Keratinocyte (primary cell): ENCODE measurements around the gene CAV2. TPM values are rescaled to one million over a fixed set of nuclear protein-coding genes. Genes with fewer than 3 reads are reported as not detected.

Source experiments
- DNase-seq: peaks from one replicate; pipeline ENCODE4 v3.0.0-alpha.2; 2011; ENCODE audit warnings: low read depth, missing footprints, low spot score
- FAIRE-seq: peaks from 2 replicates; lab custom pipeline; 2011; peaks lifted over from hg19 to GRCh38; lab: Jason Lieb, UNC
- H2AFZ ChIP-seq: 2 replicates; pipeline ENCODE4 v1.6.0; 2012; ENCODE audit warnings: low read length, control low read depth, inconsistent platforms; ENCODE audit not compliant: control insufficient read depth
- H3K27ac ChIP-seq: 2 replicates; pipeline ENCODE4 v1.5.1; 2011; ENCODE audit warnings: low read length; ENCODE audit not compliant: control insufficient read depth, insufficient read depth
- H3K27me3 ChIP-seq: 3 replicates; pipeline ENCODE4 v1.6.0; 2011; ENCODE audit warnings: low read length; ENCODE audit not compliant: control insufficient read depth, insufficient read depth; ENCODE audit errors: extremely low read depth
- H3K36me3 ChIP-seq, 2 experiments: 2 replicates in 1 of 2; 3 replicates in 1 of 2; pipeline ENCODE4 v1.5.1; 2011; ENCODE audit warnings: low read length in 2 of 2, mild to moderate bottlenecking in 1 of 2; ENCODE audit not compliant: control insufficient read depth in 2 of 2, insufficient read depth in 2 of 2; ENCODE audit errors: extremely low read depth in 1 of 2
- H3K4me1 ChIP-seq: 3 replicates; pipeline ENCODE4 v1.5.1; 2011; ENCODE audit warnings: low read length; ENCODE audit not compliant: control insufficient read depth, insufficient read depth; ENCODE audit errors: extremely low read depth
- H3K4me2 ChIP-seq: 3 replicates; pipeline ENCODE4 v1.6.0; 2011; ENCODE audit warnings: low read depth, low read length; ENCODE audit not compliant: control insufficient read depth, insufficient read depth; ENCODE audit errors: extremely low read depth
- H3K4me3 ChIP-seq, 3 experiments: fragments of 200-600 bp in 1 of 3; sonication (generic) in 1 of 3; 2 replicates in 2 of 3; 3 replicates in 1 of 3; pipeline ENCODE4 v1.5.1; 2011 to 2016; ENCODE audit warnings: low read length in 3 of 3, mild to moderate bottlenecking in 3 of 3, control low read depth in 2 of 3, inconsistent platforms in 1 of 3, low read depth in 1 of 3, mixed read lengths in 1 of 3, mixed run types in 1 of 3, moderate library complexity in 1 of 3; ENCODE audit not compliant: control insufficient read depth in 2 of 3, insufficient read depth in 2 of 3; ENCODE audit errors: extremely low read depth in 1 of 3
- H3K79me2 ChIP-seq: 2 replicates; pipeline ENCODE4 v1.6.0; 2012; ENCODE audit warnings: low read length; ENCODE audit not compliant: control insufficient read depth, insufficient read depth
- H3K9ac ChIP-seq: 3 replicates; pipeline ENCODE4 v1.6.0; 2011; ENCODE audit warnings: low read length; ENCODE audit not compliant: control insufficient read depth, insufficient read depth; ENCODE audit errors: extremely low read depth
- H3K9me1 ChIP-seq: 3 replicates; pipeline ENCODE4 v1.6.0; 2011; ENCODE audit warnings: low read length; ENCODE audit not compliant: control insufficient read depth, insufficient read depth; ENCODE audit errors: extremely low read depth
- H3K9me3 ChIP-seq: 2 replicates; pipeline ENCODE4 v1.5.1; 2012; ENCODE audit warnings: low read depth, low read length; ENCODE audit not compliant: control insufficient read depth
- H4K20me1 ChIP-seq: 3 replicates; pipeline ENCODE4 v1.6.0; 2011; ENCODE audit warnings: low read length; ENCODE audit not compliant: control insufficient read depth, insufficient read depth; ENCODE audit errors: extremely low read depth
- EZH2 ChIP-seq: IDR thresholded peaks from one replicate; pipeline ENCODE4 v1.6.1; 2012; ENCODE audit warnings: inconsistent platforms, mild to moderate bottlenecking, low read length, moderate library complexity
- dilution Hi-C: fragments of 300-500 bp; cut with MboI; formaldehyde crosslinking; loops from one replicate; pipeline ENCODE4 v1.7.0; 2020; ENCODE audit warnings: low sequenced_read_pairs; ENCODE audit not compliant: extremely low pct_ligation_motif_present
- polyA plus RNA-seq, 5 experiments: library from polyadenylated mRNA; depleted of rRNA in 3 of 5; stranded (reverse) in 3 of 5; stranded (forward) in 1 of 5; unstranded in 1 of 5; fragments of >200 nt; gene quantifications; 1 replicate in 1 of 5; 2 replicates in 3 of 5; 3 replicates in 1 of 5; pipeline versions ENCODE4 v1.2.1 to v1.2.3, GENCODE V29; 2011 to 2012; ENCODE audit warnings: missing spikeins in 2 of 5, low read depth in 1 of 5, low replicate concordance in 1 of 5
- TF ChIP-seq, protein P1 (sequence below), 3 experiments: IDR thresholded peaks in 1 of 3; conservative IDR thresholded peaks in 1 of 3; optimal IDR thresholded peaks in 1 of 3; 2 replicates in 2 of 3; 3 replicates in 1 of 3; pipeline versions ENCODE3 to v1.5.1; 2011; ENCODE audit warnings: low read length in 3 of 3, mild to moderate bottlenecking in 3 of 3, moderate library complexity in 2 of 3, control low read depth in 1 of 3, inconsistent platforms in 1 of 3; ENCODE audit not compliant: insufficient read depth in 2 of 3; ENCODE audit errors: extremely low read depth in 1 of 3

Gene CAV2
- polyA plus RNA-seq, 1 donor (not counting 4 experiments of a cell fraction or from before 2014, with no cell fraction given), result 631 TPM

DNA sequence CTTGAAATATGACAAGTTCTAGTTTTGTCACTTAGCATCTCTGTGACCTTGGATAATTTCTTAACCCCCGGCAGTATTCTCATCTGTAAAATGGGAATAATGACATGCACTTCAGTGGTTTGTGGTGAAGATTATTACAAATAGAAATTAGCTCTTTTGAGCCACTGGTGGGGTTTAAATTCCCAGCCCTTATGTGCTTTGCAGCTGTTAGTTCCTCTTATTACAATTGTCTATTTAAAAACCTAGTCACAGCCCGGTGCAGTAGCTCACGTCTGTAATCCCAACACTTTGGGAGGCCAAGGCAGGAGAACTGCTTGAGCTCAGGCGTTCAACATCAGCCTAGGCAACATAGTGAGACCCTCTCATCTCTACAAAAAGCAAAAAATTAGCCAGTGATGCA lies 55.4 kb downstream of the CAV2 start:
- Histone ChIP-seq H3K9ac (no peak overlapping the region), H3K79me2 (peaks cover 58% of the 10 kb centered on the region), H4K20me1 (peaks cover 27% of the 10 kb centered on the region), H3K4me3 (no peak overlapping the region), H3K4me2 (no peak overlapping the region), H3K36me3 (peaks cover 35 to 71% of the 10 kb centered on the region in 2 experiments), H3K27me3 (no peaks in the 10 kb centered on the region), H3K9me1 (peaks cover 8% of the 10 kb centered on the region), H3K4me1 (peaks cover 17% of the 10 kb centered on the region), H2AFZ (no peak overlapping the region), H3K9me3 (no peaks in the 10 kb centered on the region), H3K27ac (no peak overlapping the region)
- no peak for TF ChIP-seq EZH2
- TF ChIP-seq, protein P1, sequence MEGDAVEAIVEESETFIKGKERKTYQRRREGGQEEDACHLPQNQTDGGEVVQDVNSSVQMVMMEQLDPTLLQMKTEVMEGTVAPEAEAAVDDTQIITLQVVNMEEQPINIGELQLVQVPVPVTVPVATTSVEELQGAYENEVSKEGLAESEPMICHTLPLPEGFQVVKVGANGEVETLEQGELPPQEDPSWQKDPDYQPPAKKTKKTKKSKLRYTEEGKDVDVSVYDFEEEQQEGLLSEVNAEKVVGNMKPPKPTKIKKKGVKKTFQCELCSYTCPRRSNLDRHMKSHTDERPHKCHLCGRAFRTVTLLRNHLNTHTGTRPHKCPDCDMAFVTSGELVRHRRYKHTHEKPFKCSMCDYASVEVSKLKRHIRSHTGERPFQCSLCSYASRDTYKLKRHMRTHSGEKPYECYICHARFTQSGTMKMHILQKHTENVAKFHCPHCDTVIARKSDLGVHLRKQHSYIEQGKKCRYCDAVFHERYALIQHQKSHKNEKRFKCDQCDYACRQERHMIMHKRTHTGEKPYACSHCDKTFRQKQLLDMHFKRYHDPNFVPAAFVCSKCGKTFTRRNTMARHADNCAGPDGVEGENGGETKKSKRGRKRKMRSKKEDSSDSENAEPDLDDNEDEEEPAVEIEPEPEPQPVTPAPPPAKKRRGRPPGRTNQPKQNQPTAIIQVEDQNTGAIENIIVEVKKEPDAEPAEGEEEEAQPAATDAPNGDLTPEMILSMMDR (optimal IDR thresholded peaks at IDR 0.05 in 1 of 3, IDR thresholded peaks at IDR 0.05 in 1 of 3, conservative IDR thresholded peaks at IDR 0.05 in 1 of 3; ENCODE audit: extremely low read depth in 1 of 3, insufficient read depth in 2 of 3, low read length in 3 of 3), result no peak
- DNase-seq, result no peak
- FAIRE-seq, result no peak
- dilution Hi-C loops, result no loop called here

DNA sequence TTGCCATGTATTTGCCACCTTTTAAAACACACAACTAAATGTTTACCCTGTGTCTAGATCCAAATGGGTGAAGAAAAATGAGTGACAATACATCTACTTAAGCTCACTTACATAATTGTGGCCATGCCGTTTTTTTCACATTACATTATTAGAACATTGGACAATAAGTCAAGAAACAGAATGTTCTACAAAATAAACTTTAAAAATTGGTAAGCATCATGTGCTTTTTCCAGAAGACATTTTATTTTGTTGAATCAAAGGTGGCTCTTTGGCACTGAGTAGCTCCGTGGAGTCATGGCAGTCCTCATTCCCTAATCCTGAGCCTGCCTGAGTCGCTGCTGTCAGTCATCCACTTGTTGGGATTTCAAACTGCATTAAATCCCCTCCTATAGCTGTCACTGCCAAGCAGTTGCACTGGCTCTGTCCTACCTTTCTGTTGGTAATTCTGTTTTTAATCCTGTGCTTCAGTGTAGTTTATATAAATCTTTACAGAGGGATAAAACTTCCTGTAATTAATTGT lies 57.6 kb downstream of the CAV2 start:
- Histone ChIP-seq H3K36me3 (peaks cover 30 to 66% of the 10 kb centered on the region in 2 experiments), H3K9ac (no peak overlapping the region), H3K4me2 (no peak overlapping the region), H3K79me2 (peaks cover 40% of the 10 kb centered on the region), H3K27ac (no peak overlapping the region), H3K4me3 (no peak overlapping the region), H3K4me1 (peaks cover 8% of the 10 kb centered on the region), H2AFZ (no peak overlapping the region), H4K20me1 (peaks cover 27% of the 10 kb centered on the region), H3K9me3 (no peaks in the 10 kb centered on the region), H3K27me3 (no peaks in the 10 kb centered on the region), H3K9me1 (peaks cover 12% of the 10 kb centered on the region)
- dilution Hi-C loops, result no loop called here
- DNase-seq, result no peak
- no peak for TF ChIP-seq EZH2
- TF ChIP-seq, protein P1 (optimal IDR thresholded peaks at IDR 0.05 in 1 of 3, IDR thresholded peaks at IDR 0.05 in 1 of 3, conservative IDR thresholded peaks at IDR 0.05 in 1 of 3; ENCODE audit: extremely low read depth in 1 of 3, insufficient read depth in 2 of 3, low read length in 3 of 3), result no peak
- peak; percentile 75 for FAIRE-seq
